Glomerular endothelial cell (primary cell): ENCODE data around the gene PCDHA9. TPM values are rescaled to one million over a fixed set of nuclear protein-coding genes. Genes with fewer than 3 reads are reported as not detected.
"Not testable (repeated sequence)": the region's sequence is repeated elsewhere in the genome, so short reads cannot be mapped to it uniquely, and the experiment has no call there.

Experiments
- DNase-seq: peaks from one replicate; pipeline ENCODE4 v3.0.0-alpha.2; 2011; ENCODE audit warnings: low read depth, low spot score; ENCODE audit errors: extremely low read depth
- total RNA-seq: library from RNA; depleted of rRNA; stranded (reverse); fragments of >200 nt; gene quantifications from 2 replicates; pipeline ENCODE4 v1.2.3, GENCODE V29; 2015

The PCDHA9 gene
- total RNA-seq, 1 donor from 2014 or later = 0.06 TPM

DNA sequence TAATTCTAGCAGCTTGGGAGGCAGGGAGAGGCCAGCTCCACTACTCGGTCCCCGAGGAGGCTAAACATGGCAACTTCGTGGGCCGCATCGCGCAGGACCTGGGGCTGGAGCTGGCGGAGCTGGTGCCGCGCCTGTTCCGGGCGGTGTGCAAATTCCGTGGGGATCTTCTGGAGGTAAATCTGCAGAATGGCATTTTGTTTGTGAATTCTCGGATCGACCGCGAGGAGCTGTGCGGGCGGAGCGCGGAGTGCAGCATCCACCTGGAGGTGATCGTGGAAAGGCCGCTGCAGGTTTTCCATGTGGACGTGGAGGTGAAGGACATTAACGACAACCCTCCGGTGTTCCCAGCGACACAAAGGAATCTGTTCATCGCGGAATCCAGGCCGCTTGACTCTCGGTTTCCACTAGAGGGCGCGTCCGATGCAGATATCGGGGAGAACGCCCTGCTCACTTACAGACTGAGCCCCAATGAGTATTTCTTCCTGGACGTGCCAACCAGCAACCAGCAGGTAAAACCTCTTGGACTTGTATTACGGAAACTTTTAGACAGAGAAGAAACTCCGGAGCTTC lies 13.7 kb upstream of the PCDHA9 start:
- DNase-seq = not testable (repeated sequence)

DNA sequence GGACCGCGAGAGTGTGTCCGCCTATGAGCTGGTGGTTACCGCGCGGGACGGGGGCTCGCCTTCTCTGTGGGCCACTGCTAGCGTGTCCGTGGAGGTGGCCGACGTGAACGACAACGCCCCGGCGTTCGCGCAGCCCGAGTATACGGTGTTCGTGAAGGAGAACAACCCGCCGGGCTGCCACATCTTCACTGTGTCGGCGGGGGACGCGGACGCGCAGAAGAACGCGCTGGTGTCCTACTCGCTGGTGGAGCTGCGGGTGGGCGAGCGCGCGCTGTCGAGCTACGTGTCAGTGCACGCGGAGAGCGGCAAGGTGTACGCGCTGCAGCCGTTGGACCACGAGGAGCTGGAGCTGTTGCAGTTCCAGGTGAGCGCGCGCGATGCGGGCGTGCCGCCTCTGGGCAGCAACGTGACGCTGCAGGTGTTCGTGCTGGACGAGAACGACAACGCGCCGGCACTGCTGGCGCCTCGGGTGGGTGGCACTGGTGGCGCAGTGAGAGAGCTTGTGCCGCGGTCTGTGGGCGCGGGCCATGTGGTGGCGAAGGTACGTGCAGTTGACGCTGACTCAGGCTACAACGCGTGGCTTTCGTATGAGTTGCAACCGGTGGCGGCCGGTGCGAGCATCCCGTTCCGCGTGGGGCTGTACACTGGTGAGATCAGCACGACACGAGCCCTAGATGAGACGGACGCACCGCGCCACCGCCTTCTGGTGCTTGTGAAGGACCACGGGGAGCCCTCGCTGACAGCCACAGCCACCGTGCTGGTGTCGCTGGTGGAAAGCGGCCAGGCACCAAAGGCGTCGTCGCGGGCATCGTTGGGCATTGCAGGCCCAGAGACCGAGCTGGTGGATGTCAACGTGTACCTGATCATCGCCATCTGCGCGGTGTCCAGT lies 12.3 kb upstream of the PCDHA9 start:
- DNase-seq = no peak

DNA sequence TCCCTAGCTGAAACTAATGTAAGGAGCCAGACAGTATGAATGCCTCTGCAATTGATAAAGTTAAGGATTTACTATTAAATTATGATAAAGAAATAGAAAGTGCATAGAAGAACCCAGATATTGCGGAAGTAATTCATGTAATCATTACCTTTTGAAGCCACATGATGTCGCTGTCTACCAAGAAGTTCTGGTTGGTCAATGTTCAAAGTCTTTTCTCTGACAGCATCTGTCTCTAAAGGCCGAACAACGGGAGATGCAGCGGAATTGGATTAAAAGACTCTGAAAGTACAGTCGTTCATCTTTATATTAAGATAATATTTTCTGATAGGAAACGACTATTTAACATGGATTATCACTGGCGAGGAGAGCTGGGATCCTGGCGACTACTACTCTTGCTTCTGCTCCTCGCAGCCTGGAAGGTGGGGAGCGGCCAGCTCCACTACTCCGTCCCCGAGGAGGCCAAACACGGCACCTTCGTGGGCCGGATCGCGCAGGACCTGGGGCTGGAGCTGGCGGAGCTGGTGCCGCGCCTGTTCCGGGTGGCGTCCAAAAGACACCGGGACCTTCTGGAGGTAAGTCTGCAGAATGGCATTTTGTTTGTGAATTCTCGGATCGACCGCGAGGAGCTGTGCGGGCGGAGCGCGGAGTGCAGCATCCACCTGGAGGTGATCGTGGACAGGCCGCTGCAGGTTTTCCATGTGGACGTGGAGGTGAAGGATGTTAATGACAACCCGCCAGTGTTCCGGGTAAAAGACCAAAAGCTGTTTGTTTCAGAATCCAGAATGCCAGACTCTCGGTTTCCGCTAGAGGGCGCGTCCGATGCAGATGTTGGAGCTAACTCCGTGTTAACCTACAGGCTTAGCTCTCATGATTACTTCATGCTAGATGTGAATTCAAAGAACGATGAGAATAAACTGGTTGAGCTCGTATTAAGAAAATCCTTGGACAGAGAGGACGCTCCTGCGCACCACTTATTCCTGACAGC lies 6.9 kb upstream of the PCDHA9 start, which contains the start of gene PCDHA8:
PCDHA8 (plus strand) TSS at position 210 of the 985 bp plus-strand sequence; CDS start at position 345, 135 bp downstream.
- no peak for DNase-seq

- DNase-seq = no peak
Observed at GRCh38 chr5:140842798-140843733, 5.1 kb upstream of the PCDHA9 start.

- DNase-seq = not testable (repeated sequence)
Observed at GRCh38 chr5:140849831-140850634, 1.9 kb downstream of the PCDHA9 start.

DNA sequence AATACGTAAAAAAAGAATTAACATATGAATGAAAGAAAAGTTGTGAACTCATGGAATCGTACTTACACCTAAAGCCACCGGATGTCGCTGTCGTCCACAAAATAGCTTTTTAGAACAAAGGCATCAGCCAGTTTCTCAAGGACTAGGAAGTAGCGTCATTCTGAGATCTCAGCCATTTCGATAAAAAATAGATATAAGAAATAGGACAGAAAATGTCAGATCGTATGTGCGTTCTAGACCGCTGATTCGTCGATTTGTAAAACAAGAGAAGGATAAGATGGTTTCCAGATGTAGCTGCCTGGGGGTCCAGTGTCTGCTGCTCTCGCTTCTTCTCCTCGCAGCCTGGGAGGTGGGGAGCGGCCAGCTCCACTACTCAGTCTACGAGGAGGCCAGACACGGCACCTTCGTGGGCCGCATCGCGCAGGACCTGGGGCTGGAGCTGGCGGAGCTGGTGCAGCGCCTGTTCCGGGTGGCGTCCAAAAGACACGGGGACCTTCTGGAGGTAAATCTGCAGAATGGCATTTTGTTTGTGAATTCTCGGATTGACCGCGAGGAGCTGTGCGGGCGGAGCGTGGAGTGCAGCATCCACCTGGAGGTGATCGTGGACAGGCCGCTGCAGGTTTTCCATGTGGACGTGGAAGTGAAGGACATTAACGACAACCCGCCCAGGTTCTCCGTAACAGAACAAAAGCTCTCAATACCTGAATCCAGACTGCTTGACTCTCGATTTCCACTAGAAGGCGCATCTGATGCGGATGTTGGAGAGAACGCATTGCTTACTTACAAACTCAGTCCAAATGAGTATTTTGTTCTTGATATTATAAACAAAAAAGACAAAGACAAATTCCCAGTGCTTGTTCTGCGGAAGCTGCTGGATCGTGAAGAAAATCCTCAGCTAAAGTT lies 7.8 kb downstream of the PCDHA9 start, which contains the start of gene PCDHA10:
PCDHA10 (plus strand) TSS at position 126 of the 903 bp plus-strand sequence; CDS start at position 278, 152 bp downstream.
- no peak for DNase-seq

GRCh38 chr5:140857177-140857986 lies 9.2 kb downstream of the PCDHA9 start:
- DNase-seq = no peak

DNA sequence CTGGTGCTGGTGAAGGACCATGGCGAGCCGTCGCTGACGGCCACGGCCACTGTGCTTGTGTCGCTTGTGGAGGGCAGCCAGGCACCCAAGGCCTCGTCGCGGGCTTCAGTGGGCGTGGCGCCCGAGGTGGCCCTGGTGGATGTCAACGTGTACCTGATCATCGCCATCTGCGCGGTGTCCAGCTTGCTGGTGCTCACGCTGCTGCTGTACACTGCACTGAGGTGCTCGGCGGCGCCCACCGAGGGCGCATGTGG lies 9.7 kb downstream of the PCDHA9 start:
- no peak for DNase-seq

DNA sequence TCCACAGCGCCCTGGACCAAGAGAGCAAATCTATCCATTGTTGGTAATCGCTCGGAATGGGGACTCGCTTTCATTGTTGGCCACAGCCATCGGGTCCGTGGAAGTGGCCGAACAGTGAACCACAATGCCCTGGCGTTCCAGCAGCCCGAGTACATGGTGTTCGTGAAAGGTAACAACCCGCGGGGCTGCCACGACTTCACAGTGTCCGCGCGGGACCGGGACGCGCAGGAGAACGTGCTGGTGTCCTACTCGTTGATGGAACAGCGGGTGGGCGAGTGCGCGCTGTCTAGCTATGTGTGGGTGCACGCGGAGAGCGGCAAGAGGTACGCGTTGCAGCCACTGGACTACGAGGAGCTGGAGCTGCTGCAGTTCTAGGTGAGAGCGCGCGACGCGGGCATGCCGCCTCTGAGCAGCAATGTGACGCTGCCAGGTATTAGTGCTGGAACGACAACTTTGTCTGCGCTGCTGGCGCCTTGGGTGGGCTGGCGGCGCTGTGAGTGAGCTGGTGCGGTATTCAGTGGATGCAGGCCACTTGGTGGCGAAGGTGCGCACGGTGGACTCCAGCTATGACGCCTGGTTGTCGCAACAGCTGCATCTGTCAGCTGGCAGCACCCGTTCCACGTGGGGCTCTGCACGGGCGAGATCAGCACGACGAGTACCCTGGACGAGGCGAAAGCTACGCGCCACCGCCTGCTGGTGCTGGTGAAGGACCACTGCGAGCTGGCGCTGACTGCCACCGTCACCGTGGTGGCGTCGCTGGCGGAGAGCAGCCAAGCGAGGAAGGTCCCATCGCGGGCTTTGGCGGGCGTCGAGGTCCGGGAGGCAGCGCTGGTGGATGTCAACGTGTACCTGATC lies 14.5 kb downstream of the PCDHA9 start:
- DNase-seq = no peak

DNA sequence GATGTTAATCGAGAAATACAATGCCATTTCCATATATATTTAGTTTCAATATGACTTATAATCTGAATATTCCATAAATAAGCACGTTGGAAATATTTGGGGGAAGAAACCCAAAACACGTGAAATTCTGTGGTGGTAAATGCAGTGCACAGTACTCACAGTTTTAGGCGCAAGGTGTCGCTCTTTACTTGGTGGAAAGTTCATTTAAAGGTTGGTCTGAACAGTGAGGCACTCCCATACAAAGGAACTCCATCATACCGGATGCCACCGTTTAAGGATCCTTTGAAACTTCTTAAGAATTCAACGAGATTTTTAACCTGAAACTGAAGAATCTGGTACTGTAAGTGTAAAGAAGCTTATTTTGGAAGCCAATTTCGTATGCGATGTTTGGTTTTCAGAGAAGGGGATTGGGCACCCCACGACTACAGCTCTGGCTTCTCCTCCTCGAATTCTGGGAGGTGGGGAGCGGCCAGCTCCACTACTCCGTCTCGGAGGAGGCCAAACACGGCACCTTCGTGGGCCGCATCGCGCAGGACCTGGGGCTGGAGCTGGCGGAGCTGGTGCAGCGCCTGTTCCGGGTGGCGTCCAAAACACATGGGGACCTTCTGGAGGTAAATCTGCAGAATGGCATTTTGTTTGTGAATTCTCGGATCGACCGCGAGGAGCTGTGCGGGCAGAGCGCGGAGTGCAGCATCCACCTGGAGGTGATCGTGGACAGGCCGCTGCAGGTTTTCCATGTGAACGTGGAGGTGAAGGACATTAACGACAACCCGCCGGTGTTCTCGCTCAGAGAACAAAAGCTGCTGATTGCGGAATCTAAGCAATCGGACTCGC lies 20.8 kb downstream of the PCDHA9 start, which contains the start of gene PCDHA11:
PCDHA11 (plus strand) TSS at position 237 of the 834 bp plus-strand sequence; CDS start at position 384, 147 bp downstream.
- peak; percentile 4 for DNase-seq

DNA sequence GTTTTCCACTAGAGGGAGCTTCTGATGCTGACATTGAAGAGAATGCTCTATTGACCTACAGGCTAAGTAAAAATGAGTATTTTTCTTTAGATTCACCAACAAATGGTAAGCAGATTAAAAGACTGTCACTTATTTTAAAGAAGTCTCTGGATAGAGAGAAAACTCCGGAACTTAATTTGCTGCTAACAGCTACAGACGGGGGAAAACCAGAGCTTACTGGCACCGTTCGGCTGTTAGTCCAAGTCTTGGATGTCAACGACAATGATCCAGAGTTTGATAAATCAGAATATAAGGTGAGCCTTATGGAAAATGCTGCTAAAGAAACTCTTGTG lies 21.3 kb downstream of the PCDHA9 start:
- DNase-seq = no peak

DNA sequence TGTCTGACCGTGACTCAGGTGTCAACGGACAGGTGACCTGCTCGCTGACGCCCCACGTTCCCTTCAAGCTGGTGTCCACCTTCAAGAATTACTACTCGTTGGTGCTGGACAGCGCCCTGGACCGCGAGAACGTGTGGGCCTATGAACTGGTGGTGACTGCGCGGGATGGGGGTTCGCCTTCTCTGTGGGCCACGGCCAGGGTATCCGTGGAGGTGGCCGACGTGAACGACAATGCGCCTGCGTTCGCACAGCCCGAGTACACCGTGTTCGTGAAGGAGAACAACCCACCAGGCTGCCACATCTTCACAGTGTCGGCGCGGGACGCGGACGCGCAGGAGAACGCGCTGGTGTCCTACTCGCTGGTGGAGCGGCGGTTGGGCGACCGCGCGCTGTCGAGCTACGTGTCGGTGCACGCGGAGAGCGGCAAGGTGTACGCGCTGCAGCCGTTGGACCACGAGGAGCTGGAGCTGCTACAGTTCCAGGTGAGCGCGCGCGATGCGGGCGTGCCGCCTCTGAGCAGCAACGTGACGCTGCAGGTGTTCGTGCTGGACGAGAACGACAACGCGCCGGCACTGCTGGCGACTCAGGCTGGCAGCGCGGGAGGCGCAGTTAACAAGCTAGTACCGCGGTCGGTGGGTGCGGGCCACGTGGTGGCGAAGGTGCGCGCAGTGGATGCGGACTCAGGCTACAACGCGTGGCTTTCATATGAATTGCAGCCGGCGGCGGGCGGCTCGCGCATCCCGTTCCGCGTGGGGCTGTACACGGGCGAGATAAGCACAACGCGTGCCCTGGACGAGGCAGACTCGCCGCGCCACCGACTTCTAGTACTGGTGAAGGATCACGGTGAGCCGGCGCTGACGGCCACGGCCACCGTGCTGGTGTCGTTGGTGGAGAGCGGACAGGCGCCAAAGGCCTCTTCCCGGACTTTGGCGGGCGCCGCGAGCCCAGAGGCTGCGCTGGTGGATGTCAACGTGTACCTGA lies 22.3 kb downstream of the PCDHA9 start:
- DNase-seq = no peak

DNA sequence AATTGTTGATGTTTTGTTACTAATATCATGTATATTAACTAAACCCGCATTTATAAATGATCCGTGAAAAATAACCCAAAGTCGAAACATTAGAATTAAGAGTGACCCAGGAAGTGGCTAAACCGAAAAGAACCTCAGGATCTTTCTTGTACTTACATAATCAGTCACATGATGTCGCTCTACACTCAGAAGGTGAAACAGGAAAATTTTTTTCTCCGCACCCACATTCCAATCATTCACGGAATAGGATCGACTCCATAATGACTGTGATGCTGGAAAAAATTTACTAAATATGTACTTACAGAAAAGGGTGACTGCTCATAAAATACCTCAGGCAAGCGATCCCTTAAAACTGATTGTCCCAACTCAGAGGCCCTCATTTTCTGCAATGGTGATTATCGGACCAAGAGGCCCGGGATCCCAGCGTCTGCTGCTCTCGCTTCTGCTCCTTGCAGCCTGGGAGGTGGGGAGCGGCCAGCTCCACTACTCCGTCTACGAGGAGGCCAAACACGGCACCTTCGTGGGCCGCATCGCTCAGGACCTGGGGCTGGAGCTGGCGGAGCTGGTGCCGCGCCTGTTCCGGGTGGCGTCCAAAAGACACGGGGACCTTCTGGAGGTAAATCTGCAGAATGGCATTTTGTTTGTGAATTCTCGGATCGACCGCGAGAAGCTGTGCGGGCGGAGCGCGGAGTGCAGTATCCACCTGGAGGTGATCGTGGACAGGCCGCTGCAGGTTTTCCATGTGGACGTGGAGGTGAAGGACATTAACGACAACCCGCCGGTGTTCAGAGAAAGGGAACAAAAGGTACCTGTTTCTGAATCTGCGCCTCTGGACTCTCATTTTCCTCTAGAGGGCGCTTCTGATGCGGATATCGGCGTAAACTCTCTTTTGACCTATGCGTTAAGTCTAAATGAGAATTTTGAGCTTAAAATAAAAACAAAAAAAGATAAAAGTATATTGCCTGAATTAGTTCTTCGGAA lies 27.2 kb downstream of the PCDHA9 start, which contains the start of gene PCDHA12:
PCDHA12 (plus strand) TSS at position 224 of the 981 bp plus-strand sequence; CDS start at position 389, 165 bp downstream.
- no peak for DNase-seq
